T-helper 17 cell (primary cell): ENCODE measurements around the gene CCDC80. TPM values are rescaled to one million over a fixed set of nuclear protein-coding genes. Genes with fewer than 3 reads are reported as not detected.
"Not testable (repeated sequence)": the region's sequence is repeated elsewhere in the genome, so short reads cannot be mapped to it uniquely, and the experiment has no call there.

Experiments used
- ATAC-seq: fragments of 150-1000 bp; cut with Tn5 transposase; 2 replicates; pipeline ENCODE4 v1.10.0; 2021; ENCODE audit warnings: mild to moderate bottlenecking, moderate library complexity
- DNase-seq, 3 donors: peaks; one replicate each; pipeline versions ENCODE4 v3.0.0 to v3.0.0-alpha.2; 2020 to 2021
- H3K9me3 ChIP-seq: one replicate; pipeline ENCODE4 v1.7.0; 2013; ENCODE audit warnings: low read length, mild to moderate bottlenecking; ENCODE audit not compliant: control insufficient read depth, poor library complexity, severe bottlenecking
- H3K27ac Mint-ChIP-seq: one replicate; pipeline ENCODE4 v1.8.0; 2022; ENCODE audit warnings: mild to moderate bottlenecking, moderate library complexity, mixed read lengths
- H3K27me3 Mint-ChIP-seq: one replicate; pipeline ENCODE4 v1.8.0; 2022; ENCODE audit warnings: mixed read lengths
- H3K36me3 Mint-ChIP-seq: one replicate; pipeline ENCODE4 v1.8.0; 2022; ENCODE audit warnings: low read depth, mixed read lengths
- H3K4me1 Mint-ChIP-seq: one replicate; pipeline ENCODE4 v1.8.0; 2022; ENCODE audit warnings: mild to moderate bottlenecking, mixed read lengths
- H3K4me3 Mint-ChIP-seq: one replicate; pipeline ENCODE4 v1.8.0; 2022; ENCODE audit warnings: mild to moderate bottlenecking, moderate library complexity, mixed read lengths
- total RNA-seq, 4 donors: library from RNA in 2 of 4; stranded (reverse) in 2 of 4; gene quantifications; one replicate each; pipeline ENCODE4 v1.2.3 and lab custom pipeline; 2022 to 2026

Gene CCDC80
- total RNA-seq, 2 donors from 2014 or later: not detected

GRCh38 chr3:112675943-112676535, 35.1 kb upstream of the CCDC80 start:
- no peaks in the 10 kb centered on the region for H3K9me3 ChIP-seq
- Mint-ChIP-seq H3K27ac (peak overlapping the region; percentile 86), H3K4me1 (peaks cover 33% of the 10 kb centered on the region), H3K4me3 (peak overlapping the region; percentile 82), H3K36me3 (no peaks in the 10 kb centered on the region), H3K27me3 (no peaks in the 10 kb centered on the region)
- ATAC-seq: no peak
- DNase-seq: no peak

- DNase-seq (no peak), ATAC-seq (no peak)
- peak overlapping the region; percentile 43 for H3K4me3 Mint-ChIP-seq
- peaks cover 35% of the 10 kb centered on the region for H3K4me1 Mint-ChIP-seq
- H3K9me3 ChIP-seq: no peaks in the 10 kb centered on the region
- H3K36me3 Mint-ChIP-seq: no peaks in the 10 kb centered on the region
- H3K27ac Mint-ChIP-seq: peak overlapping the region; percentile 86
- no peaks in the 10 kb centered on the region for H3K27me3 Mint-ChIP-seq
Observed at GRCh38 chr3:112675349-112675748, 34.4 kb upstream of the CCDC80 start.

DNA sequence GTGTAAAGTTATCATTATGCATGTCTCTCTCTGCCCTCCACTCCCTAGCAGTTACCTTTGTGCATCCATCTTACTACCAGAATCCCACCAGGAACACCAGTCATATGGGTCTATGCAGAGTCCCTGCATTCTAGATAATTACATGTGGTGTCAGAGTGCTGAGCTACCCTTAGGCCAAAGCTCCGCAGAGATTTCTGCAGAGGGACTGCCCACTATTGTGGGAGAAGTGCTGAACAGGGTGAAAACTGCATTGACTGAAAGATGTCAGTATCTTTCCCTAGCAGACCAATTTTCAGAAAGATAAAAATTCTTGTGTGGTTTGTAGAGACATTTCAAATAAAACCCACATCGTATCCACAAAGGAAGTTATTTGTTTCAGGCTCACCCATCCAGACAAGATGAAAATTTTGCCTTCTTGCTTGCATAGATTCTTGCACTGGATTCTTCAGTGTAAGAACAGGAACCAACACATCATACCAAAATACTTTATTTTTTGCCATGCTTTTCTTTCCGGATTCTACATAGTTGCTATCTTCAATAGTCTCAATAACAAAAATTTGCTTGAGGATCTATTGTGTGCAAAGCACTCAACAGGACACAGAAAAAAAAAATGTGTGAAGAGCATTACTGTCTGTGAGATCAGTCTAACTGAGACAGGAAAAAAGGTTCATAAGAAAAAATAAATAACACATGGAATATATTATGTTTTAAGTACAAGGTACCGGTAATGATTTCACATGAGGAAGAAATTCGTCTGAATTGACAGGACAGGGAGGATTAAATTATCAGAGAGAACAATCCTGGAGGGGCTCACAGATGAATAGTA, 32.0 kb upstream of the CCDC80 start:
- DNase-seq (no peak), ATAC-seq (peak; percentile 24)
- Mint-ChIP-seq H3K27ac (peak overlapping the region; percentile 47), H3K4me3 (peak overlapping the region; percentile 43), H3K27me3 (no peaks in the 10 kb centered on the region), H3K36me3 (no peaks in the 10 kb centered on the region), H3K4me1 (peaks cover 36% of the 10 kb centered on the region)
- H3K9me3 ChIP-seq: no peaks in the 10 kb centered on the region

- Mint-ChIP-seq H3K27ac (no peak overlapping the region), H3K4me1 (peaks cover 37% of the 10 kb centered on the region), H3K4me3 (peak overlapping the region; percentile 43), H3K36me3 (no peaks in the 10 kb centered on the region), H3K27me3 (peaks cover 4% of the 10 kb centered on the region)
- DNase-seq (no peak), ATAC-seq (peak; percentile 51)
- no peaks in the 10 kb centered on the region for H3K9me3 ChIP-seq
Observed at GRCh38 chr3:112671930-112672715, 31.2 kb upstream of the CCDC80 start.

- DNase-seq (no peak), ATAC-seq (no peak)
- Mint-ChIP-seq H3K4me3 (no peak overlapping the region), H3K36me3 (no peaks in the 10 kb centered on the region), H3K4me1 (peaks cover 24% of the 10 kb centered on the region), H3K27ac (no peak overlapping the region), H3K27me3 (peaks cover 6% of the 10 kb centered on the region)
- H3K9me3 ChIP-seq: no peaks in the 10 kb centered on the region
Observed at GRCh38 chr3:112670824-112671223, 29.9 kb upstream of the CCDC80 start.

- no peak overlapping the region for H3K4me3 Mint-ChIP-seq
- H3K27ac Mint-ChIP-seq: no peak overlapping the region
- peaks cover 6% of the 10 kb centered on the region for H3K27me3 Mint-ChIP-seq
- peaks cover 14% of the 10 kb centered on the region for H3K4me1 Mint-ChIP-seq
- DNase-seq (no peak), ATAC-seq (no peak)
- H3K9me3 ChIP-seq: no peaks in the 10 kb centered on the region
- no peaks in the 10 kb centered on the region for H3K36me3 Mint-ChIP-seq
Observed at GRCh38 chr3:112667599-112667998, 26.7 kb upstream of the CCDC80 start.

DNA sequence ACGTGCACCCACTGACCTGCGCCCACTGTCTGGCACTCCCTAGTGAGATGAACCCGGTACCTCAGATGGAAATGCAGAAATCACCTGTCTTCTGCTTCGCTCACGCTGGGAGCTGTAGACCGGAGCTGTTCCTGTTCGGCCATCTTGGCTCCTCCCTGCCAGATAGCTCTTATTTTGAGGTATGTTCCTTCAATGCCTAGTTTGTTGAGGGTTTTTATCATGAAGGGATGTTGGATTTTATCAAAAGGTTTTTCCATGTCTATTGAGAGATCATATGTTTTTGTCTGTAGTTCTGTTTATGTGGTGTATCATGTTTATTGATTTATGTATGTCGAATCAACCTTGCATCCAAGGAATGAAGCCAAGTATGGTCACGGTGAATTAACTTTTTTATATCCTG, 24.1 kb upstream of the CCDC80 start:
- not testable (repeated sequence) for H3K4me1 Mint-ChIP-seq, H3K27ac Mint-ChIP-seq, DNase-seq, H3K9me3 ChIP-seq, ATAC-seq, H3K4me3 Mint-ChIP-seq, H3K27me3 Mint-ChIP-seq, H3K36me3 Mint-ChIP-seq

DNA sequence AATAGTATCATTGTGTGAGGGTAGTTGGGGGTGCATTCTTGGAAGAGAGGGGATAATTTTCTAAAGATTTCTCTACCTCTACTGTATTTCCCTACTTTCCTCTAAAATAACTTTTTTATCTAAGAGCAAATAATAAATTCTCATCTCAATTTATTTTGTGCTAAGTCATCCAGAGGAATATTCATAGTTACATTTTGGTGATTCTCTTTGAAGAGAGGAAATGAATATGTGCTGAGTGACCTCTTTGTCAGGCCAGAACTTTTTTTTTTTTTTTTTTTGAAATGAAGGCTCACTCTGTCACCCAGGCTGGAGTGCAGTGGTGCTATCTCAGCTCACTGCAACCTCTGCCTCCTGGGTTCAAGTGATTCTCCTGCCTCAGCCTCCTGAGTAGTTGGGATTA, 15.1 kb upstream of the CCDC80 start:
- H3K9me3 ChIP-seq: no peaks in the 10 kb centered on the region
- DNase-seq (no peak), ATAC-seq (no peak)
- H3K4me1 Mint-ChIP-seq: peaks cover 6% of the 10 kb centered on the region
- no peak overlapping the region for H3K4me3 Mint-ChIP-seq
- H3K27ac Mint-ChIP-seq: no peak overlapping the region
- peaks cover 3% of the 10 kb centered on the region for H3K36me3 Mint-ChIP-seq
- no peaks in the 10 kb centered on the region for H3K27me3 Mint-ChIP-seq

DNA sequence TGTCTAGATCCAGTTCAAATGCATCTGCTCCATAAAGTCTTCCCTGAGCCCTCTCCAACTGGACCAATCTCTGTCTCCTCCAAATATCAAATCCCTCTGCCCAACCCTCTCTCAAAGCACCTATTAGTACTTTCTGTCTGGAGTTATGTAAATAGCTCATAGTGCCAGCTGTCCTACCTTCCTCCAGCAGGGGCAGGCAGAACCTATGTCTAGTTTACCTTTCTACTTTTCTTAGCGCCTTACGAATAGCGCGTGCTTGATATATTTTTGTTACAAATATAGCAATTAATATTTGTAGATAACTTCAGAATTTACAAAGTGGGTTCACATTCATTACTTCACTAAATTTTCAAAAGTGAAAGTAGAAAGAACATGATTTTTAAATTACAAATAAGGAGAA, 14.0 kb upstream of the CCDC80 start:
- H3K27me3 Mint-ChIP-seq: no peaks in the 10 kb centered on the region
- no peak overlapping the region for H3K4me3 Mint-ChIP-seq
- no peak for DNase-seq
- peaks cover 3% of the 10 kb centered on the region for H3K36me3 Mint-ChIP-seq
- H3K4me1 Mint-ChIP-seq: peaks cover 6% of the 10 kb centered on the region
- H3K27ac Mint-ChIP-seq: no peak overlapping the region
- peak; percentile 37 for ATAC-seq
- no peaks in the 10 kb centered on the region for H3K9me3 ChIP-seq

DNA sequence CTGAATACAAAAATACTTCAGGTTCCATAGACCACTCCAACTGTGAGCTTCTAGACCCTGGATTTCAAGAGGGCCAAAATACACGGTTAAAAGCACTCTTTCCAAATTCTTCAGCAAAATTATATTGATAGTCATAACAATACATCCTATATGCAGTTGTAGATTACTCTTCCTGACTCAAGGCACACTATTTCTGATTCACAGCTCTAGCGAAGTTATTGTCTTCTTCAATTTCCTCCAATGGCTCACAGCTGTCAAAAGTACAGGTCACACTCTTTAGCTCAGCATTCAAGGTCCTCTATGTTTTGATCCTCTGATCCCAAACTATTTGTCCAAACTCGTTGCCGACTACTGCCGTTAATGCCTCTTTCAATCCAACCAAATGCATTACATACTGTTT, 13.5 kb upstream of the CCDC80 start:
- peak overlapping the region; percentile 29 for H3K27ac Mint-ChIP-seq
- no peak overlapping the region for H3K4me3 Mint-ChIP-seq
- ATAC-seq: no peak
- no peaks in the 10 kb centered on the region for H3K27me3 Mint-ChIP-seq
- peaks cover 6% of the 10 kb centered on the region for H3K4me1 Mint-ChIP-seq
- H3K36me3 Mint-ChIP-seq: peaks cover 3% of the 10 kb centered on the region
- H3K9me3 ChIP-seq: no peaks in the 10 kb centered on the region
- DNase-seq: no peak

GRCh38 chr3:112653881-112654300, 12.9 kb upstream of the CCDC80 start:
- DNase-seq: no peak
- ATAC-seq: no peak
- Mint-ChIP-seq H3K27me3 (no peaks in the 10 kb centered on the region), H3K4me1 (peaks cover 6% of the 10 kb centered on the region), H3K27ac (peak overlapping the region; percentile 29), H3K4me3 (no peak overlapping the region), H3K36me3 (peaks cover 3% of the 10 kb centered on the region)
- no peaks in the 10 kb centered on the region for H3K9me3 ChIP-seq

DNA sequence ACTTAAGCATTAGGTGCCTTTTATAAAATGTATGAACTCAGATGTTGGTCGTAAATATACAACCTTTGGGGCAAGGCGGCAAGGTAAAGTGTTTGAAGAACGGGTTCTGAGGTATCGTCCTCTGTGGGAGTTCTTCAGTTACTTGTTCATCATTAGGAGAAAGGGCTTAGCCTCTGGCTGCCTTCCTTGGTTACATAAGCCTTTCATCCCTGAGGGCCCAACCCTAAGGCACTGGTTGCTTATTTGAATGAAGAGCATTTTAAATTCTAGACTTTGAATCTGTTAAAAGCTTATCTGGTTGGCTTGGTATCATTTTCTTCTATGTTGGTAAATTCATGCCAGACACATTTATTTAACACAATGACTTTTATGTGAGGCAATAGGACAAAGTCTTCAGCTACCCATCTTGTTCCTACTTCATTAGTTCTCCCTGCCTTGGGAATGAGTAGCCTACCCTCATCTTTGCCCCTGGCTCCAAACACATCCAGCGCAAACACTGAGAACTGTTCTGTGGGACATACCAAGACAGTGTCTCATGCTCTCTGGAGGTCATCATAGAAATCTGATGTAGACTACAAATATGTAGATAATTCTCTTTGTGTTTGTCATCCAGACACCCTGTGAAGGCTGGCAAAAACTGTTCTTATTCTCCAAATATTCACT, 12.4 kb upstream of the CCDC80 start:
- peak overlapping the region; percentile 29 for H3K27ac Mint-ChIP-seq
- ATAC-seq: no peak
- DNase-seq: no peak
- H3K4me1 Mint-ChIP-seq: peaks cover 8% of the 10 kb centered on the region
- H3K36me3 Mint-ChIP-seq: peaks cover 3% of the 10 kb centered on the region
- H3K9me3 ChIP-seq: no peaks in the 10 kb centered on the region
- H3K4me3 Mint-ChIP-seq: no peak overlapping the region
- no peaks in the 10 kb centered on the region for H3K27me3 Mint-ChIP-seq

- ATAC-seq: no peak
- peaks cover 8% of the 10 kb centered on the region for H3K27me3 Mint-ChIP-seq
- H3K27ac Mint-ChIP-seq: no peak overlapping the region
- H3K4me1 Mint-ChIP-seq: peaks cover 8% of the 10 kb centered on the region
- no peak overlapping the region for H3K4me3 Mint-ChIP-seq
- DNase-seq: no peak
- peaks cover 7% of the 10 kb centered on the region for H3K36me3 Mint-ChIP-seq
- no peaks in the 10 kb centered on the region for H3K9me3 ChIP-seq
Observed at GRCh38 chr3:112651516-112651915, 10.6 kb upstream of the CCDC80 start.
